HG03469 (cell line): ENCODE data around the gene CASK.

Experiments used
- ATAC-seq: cut with Tn5 transposase; IDR thresholded peaks from one replicate; pipeline ENCODE4 v1.9.1; 2021; ENCODE audit warnings: mild to moderate bottlenecking, moderate library complexity, moderate number of reproducible peaks; ENCODE audit not compliant: unreplicated experiment

Gene CASK

DNA sequence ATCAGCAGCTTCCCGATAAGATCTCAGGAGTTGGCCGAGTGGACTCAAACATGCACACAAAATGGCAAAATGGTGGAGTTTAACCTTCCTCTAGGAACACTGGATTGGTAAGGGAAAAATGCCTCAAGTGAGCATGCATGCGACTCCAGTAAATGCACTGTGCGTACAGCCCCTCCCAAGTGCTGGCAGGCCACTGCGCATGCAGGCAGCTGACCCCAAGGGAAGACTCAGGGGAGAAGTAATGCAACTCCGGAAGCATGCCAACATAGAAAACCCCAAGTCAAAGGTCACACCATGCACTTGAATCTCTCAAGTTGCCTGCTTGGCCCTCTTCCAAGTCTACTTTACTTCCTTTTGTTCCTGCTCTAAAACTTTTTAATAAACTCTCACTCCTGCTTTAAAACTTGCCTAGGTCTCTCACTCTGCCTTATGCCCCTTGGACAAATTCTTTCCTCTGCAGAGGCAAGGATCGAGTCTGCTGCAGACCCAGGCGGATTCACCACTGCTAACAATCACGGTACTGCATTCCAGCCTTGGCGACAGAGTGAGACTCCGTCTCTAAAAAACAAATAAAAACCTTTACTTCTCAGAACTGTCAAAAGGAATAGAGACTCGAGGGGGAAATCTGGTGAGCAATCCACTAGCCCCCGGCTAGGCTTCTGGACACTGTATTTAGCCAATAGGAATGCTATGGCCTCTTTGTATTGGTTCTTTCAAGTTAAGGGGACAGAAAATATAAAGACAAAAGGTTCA, 442.7 kb downstream of the CASK start:
- no peak for ATAC-seq

DNA sequence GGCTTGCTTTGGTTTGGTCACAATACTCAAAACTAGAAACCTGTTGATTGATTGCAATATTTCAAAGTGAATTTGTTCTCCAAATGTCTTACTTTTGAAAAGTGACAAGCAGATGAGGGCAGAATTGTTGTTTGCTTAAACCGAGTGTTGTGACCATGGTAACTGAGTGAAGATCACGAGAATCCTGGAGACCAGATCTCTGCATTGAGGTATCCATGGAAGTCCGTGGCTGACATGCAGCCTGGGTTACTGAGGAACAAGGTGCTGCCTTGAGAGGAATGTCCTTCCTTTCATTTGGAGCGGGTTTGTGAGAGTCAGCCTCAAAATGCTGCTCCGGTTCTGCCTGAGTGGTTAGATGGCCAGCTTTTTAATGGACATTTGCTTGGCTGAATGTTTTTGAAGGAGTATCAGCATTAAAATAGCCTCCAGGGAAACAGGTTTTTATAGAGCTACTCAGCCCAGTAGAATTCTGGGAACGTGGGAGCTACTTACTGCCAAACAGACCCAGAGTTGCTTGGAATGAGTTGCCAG, 444.9 kb downstream of the CASK start:
- ATAC-seq = no peak

DNA sequence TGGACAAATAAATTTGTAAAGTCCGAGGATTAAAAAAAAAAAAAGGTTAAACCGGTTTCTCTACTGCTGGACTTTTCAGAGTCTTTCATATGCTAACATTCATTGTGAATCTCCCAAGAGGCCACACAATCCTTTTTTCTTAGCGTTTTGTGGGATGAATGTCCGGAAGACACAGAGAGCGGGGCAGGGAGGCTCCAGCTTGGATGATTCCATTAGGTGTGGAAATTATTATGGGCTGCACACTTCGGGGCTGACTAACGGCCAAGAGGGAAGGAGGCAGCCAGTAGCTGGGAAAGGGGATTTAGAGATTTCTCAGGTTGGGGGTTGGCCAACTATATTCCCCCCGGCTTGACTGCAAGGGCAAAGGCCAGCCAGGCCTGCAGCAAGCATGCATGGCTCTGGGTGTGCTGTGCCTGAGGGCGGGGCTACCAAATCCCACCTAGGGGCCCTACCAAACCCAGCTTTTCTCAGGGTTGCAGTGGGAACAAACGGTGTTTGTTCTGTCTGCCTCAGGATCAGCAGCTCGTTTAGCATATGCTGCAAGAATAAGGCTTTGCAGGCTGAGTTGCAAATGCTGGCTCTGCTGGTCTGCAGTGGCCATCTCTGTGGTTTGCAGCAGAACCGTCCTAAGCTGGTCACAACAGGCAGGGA, 447.6 kb downstream of the CASK start:
- ATAC-seq = no peak

DNA sequence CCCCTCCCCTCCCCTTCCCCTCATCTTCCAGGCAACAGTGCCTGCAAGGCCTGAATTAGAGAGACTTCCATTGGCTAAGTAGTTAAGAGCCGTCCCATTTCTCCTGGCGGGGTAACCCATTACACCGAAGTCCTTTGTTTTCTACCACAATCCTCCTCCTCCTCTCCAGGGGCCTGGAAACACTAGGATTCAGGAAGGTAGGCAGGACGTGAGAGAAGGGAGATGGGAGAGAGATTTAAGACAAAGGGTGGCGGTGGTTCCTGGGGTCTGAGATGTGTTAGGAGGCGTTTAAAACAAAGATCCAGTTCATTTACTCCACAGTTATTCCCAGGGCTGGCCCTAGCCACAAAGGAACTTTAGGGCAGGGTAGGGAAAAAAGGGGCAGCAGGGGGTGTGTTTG, 448.2 kb downstream of the CASK start:
- no peak for ATAC-seq

DNA sequence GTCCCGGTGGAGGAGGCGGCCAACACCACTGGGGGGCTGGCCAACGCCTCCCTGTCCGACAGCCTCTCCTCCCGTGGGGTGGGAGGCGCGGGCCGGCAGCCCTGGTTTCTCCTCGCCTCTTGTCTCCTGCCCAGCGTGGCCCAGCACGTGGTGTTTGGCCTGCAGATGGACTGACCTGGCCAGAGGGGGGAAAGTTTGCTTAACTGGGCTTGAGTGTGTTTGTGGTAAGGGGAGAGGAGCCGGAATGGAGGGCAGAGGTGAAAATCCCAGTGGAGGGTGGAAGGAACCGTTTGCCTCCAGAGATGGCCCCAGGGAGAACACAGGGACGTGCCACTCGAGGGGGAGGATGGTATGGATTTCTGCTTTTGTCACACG, 448.6 kb downstream of the CASK start:
- no peak for ATAC-seq

DNA sequence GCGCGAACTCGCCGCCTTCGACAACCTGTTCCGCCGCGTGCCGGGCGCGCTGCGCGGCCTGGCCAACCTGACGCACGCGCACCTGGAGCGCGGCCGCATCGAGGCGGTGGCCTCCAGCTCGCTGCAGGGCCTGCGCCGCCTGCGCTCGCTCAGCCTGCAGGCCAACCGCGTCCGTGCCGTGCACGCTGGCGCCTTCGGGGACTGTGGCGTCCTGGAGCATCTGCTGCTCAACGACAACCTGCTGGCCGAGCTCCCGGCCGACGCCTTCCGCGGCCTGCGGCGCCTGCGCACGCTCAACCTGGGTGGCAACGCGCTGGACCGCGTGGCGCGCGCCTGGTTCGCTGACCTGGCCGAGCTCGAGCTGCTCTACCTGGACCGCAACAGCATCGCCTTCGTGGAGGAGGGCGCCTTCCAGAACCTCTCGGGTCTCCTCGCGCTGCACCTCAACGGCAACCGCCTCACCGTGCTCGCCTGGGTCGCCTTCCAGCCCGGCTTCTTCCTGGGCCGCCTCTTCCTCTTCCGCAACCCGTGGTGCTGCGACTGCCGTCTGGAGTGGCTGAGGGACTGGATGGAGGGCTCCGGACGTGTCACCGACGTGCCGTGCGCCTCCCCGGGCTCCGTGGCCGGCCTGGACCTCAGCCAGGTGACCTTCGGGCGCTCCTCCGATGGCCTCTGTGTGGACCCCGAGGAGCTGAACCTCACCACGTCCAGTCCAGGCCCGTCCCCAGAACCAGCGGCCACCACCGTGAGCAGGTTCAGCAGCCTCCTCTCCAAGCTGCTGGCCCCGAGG, 449.2 kb downstream of the CASK start:
- no peak for ATAC-seq

DNA sequence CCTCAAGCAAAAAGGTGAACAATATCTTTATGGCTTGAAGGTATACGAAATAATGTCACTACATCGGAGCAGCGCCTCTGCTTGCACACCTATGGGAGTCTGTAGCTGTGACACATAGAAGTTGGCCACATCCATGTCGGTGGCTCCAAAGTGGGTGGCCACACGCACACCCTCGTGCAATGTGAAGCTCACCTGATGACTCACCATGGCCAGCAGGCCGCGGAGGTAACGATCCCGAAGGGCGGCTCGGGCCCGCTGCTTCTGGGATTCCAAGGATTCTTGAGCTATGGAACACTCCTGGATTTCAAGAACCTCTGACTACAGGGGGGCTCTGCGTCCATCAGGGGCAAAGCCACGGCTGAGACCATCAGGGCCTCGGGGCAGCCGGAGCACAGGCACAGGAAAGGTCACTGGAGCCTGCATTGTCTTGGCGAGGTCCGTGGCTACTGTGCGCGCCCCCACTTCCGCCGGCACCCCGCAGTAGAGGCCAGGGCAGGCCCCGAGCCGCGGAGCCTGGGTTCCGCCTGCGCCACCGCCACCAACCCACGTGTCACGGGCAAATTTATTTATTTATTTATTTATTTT, 451.0 kb downstream of the CASK start:
- ATAC-seq = no peak

DNA sequence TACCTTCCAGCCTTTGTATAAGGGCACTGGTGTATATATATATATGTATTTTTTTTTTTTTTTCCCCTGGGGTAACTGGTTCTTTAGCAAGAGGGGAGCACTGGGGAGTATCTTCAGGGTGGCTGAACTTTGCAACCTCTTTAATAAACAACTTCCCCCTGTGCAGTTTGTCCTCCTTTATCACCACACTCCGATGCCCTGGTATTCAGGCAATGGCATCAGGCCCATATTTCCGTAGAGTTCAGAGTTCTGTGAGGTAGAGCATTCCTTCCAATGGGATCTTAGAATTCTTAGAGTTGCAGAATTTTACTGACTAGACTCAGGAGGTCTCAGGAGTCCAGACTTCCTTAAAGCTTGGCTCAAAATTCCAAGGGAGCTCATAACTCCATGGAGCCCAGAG, 451.6 kb downstream of the CASK start:
- no peak for ATAC-seq

DNA sequence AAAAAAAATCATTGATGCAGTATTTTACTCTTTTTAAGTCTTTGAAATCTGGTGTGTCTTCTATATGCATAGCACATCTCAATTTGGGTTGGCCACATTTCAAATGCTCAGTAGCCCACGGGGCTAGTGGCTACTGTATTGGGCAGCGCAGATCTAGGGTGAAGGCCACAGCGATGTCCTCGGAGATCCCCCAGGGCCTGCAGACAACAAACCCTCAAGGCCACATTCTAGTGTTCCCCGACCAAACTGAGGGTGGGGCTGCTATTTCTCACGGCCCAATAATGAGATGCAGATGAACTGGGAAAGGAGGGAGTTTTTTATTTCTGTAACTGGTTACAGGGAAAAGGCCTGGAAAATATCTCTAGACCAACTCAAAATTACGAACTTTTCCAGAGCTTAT, 452.6 kb downstream of the CASK start:
- no peak for ATAC-seq

DNA sequence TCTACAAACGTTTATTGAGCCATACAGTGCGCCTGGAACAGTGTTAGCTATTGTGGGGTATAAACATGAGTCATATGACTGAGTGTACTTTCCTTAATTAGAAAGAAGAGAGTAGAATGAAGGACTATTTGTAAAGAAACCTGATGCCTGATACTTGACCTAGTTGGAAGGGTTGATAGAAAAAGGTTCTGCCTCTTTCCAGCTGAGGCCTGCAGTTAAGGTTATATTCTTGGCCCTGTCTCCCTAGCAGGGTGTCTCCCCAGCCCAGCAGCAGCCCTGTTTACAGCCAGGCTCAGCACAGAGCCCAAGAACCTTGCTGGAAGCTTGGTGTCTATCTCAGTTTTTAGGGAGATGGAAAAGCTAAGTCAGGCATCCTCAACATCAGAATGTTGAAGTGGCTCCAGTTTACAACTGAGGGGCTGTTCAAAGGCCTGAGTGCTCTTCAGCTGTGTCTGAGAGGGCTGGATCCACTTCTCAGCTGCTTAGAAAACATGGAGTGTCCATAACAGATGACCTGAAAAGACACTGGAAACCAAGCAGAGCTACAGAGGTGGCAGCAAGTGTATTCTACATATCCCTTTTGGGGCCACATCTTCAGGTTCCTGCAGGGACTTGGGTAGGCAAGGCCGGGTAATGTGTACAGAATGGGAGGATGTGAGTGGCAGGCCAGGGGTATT, 454.6 kb downstream of the CASK start:
- ATAC-seq = no peak
